GM18508 (cell line): ENCODE data around the gene LONRF2.

Source experiments
- ATAC-seq: cut with Tn5 transposase; IDR thresholded peaks from one replicate; pipeline ENCODE4 v1.9.1; 2021; ENCODE audit warnings: moderate number of reproducible peaks; ENCODE audit not compliant: insufficient read depth, unreplicated experiment

The LONRF2 gene

GRCh38 chr2:100239486-100240210 lies 82.7 kb downstream of the LONRF2 start:
- ATAC-seq: no peak

GRCh38 chr2:100238471-100238870 lies 83.8 kb downstream of the LONRF2 start:
- ATAC-seq: no peak

DNA sequence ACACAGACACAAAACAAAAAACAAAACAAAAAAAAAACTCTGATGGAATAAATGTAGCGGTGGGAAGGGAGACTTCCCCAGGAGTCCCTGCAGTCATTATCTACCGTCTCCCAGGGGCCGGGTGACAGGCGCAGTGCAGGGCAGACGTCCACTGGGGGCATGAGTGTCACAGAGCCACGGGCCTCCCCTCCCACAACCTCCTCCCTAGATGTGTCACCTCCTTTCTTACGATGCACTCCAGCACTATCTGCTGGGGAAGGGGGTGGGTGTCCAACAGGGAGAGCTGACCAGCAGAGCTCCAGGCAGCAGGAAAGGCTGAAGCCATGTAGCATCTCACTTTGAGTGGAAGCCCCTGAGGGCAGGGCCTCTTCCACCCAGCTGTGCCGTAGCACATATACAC lies 84.5 kb downstream of the LONRF2 start:
- ATAC-seq: no peak

DNA sequence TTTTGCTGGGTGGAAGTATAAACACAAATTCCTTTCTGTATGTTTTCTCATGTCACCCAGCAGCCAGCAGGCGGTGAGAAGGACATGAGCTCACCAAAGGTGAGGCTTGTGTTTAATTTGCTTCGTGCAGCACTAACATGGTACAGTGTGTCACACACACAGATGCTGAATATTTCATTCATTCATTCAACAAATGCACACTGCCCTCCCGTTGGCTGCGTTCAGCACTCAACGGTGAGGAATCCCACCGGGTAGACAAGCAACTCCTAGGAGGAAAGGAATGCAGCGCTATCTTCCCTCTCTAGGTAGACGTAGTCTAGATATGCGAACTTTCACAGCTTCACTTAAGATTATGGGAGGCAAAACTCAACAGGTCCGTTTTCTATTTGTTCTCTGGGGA lies 85.1 kb downstream of the LONRF2 start:
- no peak for ATAC-seq

DNA sequence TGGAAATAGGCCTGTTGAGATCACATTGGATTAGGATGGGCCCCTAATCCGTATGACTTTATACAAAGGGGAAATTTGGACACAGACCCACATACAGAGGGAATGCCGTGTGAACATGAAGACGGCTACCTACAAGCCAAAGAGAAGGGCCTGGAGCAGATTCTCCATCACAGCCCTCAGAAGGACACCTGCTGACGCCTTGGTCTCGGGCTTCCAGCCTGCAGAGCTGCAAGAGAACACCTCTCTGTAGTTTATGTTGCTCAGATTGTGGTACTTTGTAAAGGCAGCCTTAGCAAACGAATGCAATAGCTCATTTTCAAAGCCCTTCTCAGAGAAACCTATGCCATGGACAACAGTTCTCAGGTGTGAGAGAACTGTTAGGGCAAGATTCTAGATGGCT lies 86.1 kb downstream of the LONRF2 start:
- ATAC-seq: no peak

GRCh38 chr2:100235581-100235980 lies 86.7 kb downstream of the LONRF2 start:
- ATAC-seq: no peak

DNA sequence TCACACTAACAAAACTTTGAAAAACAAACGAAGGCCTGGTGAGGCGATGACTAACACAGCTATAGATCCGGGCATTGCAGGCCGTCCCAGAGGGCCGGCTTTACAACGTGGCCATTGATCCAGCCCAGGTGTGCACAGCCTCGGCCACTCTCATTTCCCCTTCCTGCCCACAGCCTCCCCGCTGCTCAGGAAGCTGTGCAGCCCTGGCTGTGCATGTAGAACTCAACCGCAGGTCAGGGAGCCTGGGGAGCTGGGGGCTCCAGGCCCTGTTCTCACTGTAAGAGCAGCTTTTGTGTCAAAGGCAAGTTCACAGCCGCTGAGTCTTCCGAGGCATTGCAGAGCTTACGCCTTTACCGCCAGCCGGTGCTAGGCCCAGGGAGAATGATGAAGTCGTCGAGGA lies 87.2 kb downstream of the LONRF2 start:
- ATAC-seq: peak; percentile 96

DNA sequence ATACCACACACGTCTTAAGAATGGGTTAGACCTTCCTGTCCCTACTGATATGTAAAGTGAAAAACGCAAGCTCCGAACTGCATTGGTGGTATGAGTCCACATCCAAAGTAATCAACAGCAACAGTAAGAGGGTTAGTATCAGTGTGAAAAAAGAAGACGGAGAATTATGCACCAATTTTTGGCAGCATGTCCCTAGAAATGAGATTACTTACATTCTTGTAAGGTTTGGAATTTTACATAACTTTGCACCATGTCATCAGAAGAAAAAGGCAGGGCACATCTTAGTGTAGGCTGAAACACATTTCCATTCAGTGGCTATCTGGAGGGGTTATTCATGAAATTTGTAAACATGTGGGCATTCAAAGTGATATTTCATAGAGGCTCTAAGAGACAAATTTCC lies 88.2 kb downstream of the LONRF2 start:
- ATAC-seq: no peak

GRCh38 chr2:100233061-100233460 lies 89.2 kb downstream of the LONRF2 start:
- ATAC-seq: no peak

GRCh38 chr2:100230754-100231153 lies 91.5 kb downstream of the LONRF2 start:
- no peak for ATAC-seq

DNA sequence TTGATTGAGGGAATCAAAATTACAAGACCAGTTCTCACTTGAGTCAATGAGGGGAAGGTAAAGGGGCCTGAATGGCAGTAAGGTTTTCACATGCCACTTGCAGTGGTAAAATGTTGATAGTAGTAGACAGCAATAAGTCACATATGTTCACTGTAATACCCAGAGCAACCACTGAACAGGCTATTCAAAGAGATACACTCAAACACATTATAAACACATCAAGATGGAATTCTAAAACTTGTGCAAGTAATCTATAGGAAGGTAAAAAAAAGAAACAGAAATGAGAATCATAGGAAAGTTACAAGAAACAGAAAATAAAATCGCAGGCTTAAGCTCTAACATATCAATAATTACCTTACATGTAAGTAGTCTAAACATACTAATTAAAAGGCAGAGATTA lies 93.3 kb downstream of the LONRF2 start:
- ATAC-seq: no peak

DNA sequence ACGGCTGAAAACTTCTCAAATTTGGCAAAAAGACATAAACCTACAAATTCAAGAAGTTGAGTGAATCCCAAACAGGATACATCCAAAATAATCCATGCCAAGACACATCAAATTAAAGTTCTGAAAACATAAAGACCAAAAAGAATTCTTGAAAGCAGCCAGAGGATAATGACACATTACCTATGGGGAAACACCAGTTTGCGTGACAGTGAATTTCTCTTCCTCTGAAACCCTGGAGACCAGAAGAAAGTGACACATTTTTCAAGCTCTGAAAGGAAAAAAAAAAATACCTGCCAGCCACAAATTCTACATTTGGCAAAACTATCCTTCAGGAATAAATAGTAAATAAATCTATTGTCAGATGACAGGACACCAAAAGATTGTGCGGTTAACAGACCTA lies 93.9 kb downstream of the LONRF2 start:
- ATAC-seq: no peak

DNA sequence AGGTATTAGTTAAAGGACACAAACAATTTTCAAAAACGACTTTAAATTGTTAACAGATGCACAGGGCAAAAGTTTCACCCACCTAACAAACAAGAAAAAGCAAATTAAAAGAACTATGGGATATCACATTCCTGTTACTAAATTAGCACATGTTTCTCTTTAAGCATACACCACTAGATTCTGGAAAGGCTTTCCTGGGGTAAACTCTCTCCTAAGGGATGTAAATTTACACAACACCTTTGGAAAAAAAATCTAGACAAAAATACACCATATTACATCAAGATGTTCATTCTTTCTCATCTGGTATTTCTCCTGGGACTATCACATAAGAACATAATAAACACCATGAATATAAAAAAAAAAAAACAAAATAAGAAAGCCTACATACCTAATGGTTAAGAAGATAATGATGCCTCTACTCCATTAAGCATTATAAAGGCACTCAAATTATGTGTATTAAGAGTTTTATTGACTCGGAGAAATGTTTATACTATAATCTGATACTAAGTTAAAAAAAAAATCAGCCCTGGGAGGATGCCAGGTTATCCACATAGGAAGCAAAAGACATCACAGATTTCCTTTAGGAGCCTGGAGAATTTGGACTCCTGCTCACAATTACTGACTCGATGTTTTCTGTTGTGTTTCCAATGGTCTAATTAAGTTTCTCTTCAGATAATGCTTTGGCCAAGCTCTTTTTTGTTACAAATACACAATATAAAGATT lies 97.2 kb downstream of the LONRF2 start:
- ATAC-seq: no peak

DNA sequence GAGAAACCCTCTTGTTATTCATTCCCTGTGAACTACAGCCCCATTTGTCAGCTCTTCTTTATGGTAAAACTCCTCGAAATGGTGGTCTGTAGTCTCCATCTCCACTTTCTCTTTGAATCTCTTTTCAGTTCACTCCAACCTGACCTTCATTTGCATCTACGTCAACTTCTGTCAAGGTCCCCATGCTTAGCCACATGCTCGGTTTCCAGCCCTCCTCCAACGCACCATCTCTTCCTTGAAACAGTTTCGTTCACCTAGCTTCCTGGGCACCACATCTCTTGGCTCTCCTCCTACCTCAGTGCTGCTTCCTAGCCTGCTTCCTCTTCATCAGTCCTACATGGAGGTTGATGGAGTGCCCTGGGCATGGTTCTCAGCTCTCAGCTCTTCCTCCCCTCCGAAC lies 98.8 kb downstream of the LONRF2 start:
- no peak for ATAC-seq
